HFFc6 (cell line): ENCODE data around the gene ZSCAN23. TPM values are rescaled to one million over a fixed set of nuclear protein-coding genes. Genes with fewer than 3 reads are reported as not detected.
A peak's percentile ranks its signal among the peaks of the same experiment; 100 is the strongest.

Experiments used
- DNase-seq: peaks from one replicate; pipeline ENCODE4 v3.0.0-alpha.2; 2018
- H3K27ac Mint-ChIP-seq: 2 replicates; pipeline ENCODE4 v1.8.0; 2020; ENCODE audit warnings: mild to moderate bottlenecking, mixed read lengths
- H3K27me3 Mint-ChIP-seq: 2 replicates; pipeline ENCODE4 v1.8.0; 2021; ENCODE audit warnings: mild to moderate bottlenecking, moderate library complexity, mixed read lengths; ENCODE audit not compliant: insufficient read depth
- H3K36me3 Mint-ChIP-seq: 2 replicates; pipeline ENCODE4 v1.8.0; 2021; ENCODE audit warnings: low read depth, mixed read lengths
- H3K4me1 Mint-ChIP-seq: 2 replicates; pipeline ENCODE4 v1.8.0; 2020; ENCODE audit warnings: low read depth, mixed read lengths
- H3K4me3 Mint-ChIP-seq: 2 replicates; pipeline ENCODE4 v1.8.0; 2020; ENCODE audit warnings: mild to moderate bottlenecking, moderate library complexity, mixed read lengths
- H3K9me3 Mint-ChIP-seq: 2 replicates; pipeline ENCODE4 v1.8.0; 2020; ENCODE audit warnings: mild to moderate bottlenecking, mixed read lengths
- long read RNA-seq: library from polyadenylated mRNA; unstranded; transcript quantifications from one replicate; pipeline ENCODE4 v2.0.0, GENCODE V29; 2019
- total RNA-seq, 6 experiments: library from RNA; stranded (reverse); fragmentation: NEBNext Ultra II Directional; extraction: Animal tissue kit (Norgen Biotek cat#: 25700); gene quantifications; 2 replicates in 1 of 6; 3 replicates in 5 of 6; pipeline ENCODE4 v1.2.3, GENCODE V29; 2021
- TF ChIP-seq, protein P1 (sequence below): fragments of 200-600 bp; sonication (generic); IDR thresholded peaks from 2 replicates; pipeline ENCODE4 v1.5.0; 2021; ENCODE audit warnings: antibody characterized with exemption, mild to moderate bottlenecking

ZSCAN23 gene
- total RNA-seq = 1 to 10 TPM in 4 of 6 experiments, under 1 TPM in 2; 0.48 to 1.5 (median 1.0) TPM
- long read RNA-seq = 0 reads

DNA sequence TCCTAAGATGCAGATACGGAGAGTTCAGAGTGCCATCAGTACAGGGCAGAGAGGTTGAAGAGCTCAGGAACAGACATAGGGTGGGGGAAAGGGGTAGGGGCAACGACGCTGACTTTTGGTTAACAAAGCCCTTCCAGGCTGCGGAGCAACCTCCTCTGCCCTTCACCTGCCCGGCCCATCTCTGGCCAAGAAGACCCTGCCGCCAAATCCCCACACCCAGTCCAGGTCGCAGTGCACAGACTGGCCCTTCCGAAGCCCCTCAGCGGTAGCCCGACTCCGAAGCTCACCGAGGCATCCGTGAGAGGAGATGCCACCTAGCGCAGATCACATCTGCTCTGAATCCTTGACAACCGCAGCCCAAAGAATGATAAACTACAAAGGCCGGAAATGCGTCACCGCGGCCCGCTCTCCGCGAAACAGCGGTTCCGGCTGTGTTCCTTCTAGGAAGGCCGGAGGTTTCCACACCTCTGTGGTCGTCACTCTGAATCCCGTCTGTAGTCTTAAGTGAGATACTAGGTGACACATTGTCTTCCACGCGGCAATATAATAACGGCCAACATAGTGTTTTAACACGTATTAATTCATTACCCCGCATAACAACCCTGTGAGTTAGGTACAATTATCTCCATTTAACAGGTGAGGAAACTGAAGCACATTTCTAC lies at the start of gene ZSCAN23:
Gene ZSCAN23 (minus strand): TSS at position 380 of the 662 bp plus-strand sequence. CDS start 7,225 bp downstream, outside the sequence.
- peak within 1 kb of the TSS; percentile 99 for H3K27ac Mint-ChIP-seq
- H3K4me3 Mint-ChIP-seq = peak within 1 kb of the TSS; percentile 100
- H3K9me3 Mint-ChIP-seq = no peaks in the 10 kb centered on the region
- DNase-seq = peak; percentile 81
- no peaks in the 10 kb centered on the region for H3K36me3 Mint-ChIP-seq
- TF ChIP-seq, protein P1, sequence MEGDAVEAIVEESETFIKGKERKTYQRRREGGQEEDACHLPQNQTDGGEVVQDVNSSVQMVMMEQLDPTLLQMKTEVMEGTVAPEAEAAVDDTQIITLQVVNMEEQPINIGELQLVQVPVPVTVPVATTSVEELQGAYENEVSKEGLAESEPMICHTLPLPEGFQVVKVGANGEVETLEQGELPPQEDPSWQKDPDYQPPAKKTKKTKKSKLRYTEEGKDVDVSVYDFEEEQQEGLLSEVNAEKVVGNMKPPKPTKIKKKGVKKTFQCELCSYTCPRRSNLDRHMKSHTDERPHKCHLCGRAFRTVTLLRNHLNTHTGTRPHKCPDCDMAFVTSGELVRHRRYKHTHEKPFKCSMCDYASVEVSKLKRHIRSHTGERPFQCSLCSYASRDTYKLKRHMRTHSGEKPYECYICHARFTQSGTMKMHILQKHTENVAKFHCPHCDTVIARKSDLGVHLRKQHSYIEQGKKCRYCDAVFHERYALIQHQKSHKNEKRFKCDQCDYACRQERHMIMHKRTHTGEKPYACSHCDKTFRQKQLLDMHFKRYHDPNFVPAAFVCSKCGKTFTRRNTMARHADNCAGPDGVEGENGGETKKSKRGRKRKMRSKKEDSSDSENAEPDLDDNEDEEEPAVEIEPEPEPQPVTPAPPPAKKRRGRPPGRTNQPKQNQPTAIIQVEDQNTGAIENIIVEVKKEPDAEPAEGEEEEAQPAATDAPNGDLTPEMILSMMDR = no peak; the same call in 1 of the 2 replicates
- peaks cover 27% of the 10 kb centered on the region for H3K4me1 Mint-ChIP-seq
- H3K27me3 Mint-ChIP-seq = peaks cover 5% of the 10 kb centered on the region

DNA sequence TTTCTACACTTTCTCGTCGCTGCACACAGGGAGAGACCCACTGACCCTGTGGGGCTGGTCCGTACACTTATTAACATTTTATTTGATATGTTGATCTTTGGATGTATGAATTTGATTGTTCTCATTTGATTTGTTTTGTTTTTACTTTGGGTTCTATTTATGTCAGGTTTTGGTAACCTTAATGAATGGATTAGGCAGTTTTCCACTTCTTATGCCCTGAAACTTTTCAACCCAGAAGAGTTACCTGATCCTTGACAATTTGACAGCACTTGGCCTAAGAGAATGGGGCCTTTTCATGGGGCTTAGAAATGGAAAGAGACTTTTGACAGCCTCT lies 48.7 kb upstream of the ZSCAN23 start:
- no peaks in the 10 kb centered on the region for H3K9me3 Mint-ChIP-seq
- no peaks in the 10 kb centered on the region for H3K36me3 Mint-ChIP-seq
- H3K27me3 Mint-ChIP-seq = peaks cover 2% of the 10 kb centered on the region; the same call in 1 of the 2 replicates
- H3K4me3 Mint-ChIP-seq = no peak overlapping the region
- DNase-seq = no peak
- H3K4me1 Mint-ChIP-seq = peaks cover 18% of the 10 kb centered on the region
- no peak overlapping the region for H3K27ac Mint-ChIP-seq
- TF ChIP-seq, protein P1 = no peak

DNA sequence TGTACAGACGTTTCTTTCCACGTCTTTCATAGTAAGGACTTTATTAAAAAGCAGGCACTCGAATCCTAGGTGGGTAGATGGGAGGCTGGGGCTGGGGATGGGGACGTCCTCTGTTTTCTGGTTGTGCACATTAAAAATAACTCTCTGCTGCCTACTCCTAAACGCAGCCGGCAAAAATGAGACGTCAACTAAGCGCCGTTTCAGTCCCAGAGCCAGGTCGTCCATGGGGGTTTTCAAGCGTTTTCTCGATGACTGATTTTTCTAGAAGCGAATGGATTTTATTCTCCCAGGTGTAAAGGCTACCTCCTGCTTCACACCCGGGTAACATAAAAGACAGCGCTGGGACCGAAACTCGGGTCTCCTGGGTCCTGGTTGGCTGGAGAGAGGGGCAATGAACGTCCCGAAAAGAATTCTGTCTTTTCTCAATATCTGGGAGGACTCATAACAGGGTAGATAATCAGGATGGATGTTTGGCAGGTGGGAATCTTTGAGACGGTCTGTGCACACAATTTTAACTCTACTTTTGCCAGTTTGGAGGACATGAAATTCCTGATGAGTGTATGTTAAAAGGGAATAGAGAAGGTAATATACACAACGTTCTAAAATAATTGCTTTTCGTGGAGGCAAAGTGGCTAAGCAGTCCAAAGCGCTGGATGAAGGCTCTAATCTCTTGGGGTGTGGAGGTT lies 47.1 kb upstream of the ZSCAN23 start:
- Mint-ChIP-seq H3K27ac (peak overlapping the region; percentile 82), H3K4me1 (peaks cover 18% of the 10 kb centered on the region), H3K36me3 (no peaks in the 10 kb centered on the region), H3K27me3 (peaks cover 2% of the 10 kb centered on the region; the same call in 1 of the 2 replicates), H3K9me3 (no peaks in the 10 kb centered on the region), H3K4me3 (peak overlapping the region; percentile 92)
- TF ChIP-seq, protein P1 = no peak
- peak; percentile 37 for DNase-seq

DNA sequence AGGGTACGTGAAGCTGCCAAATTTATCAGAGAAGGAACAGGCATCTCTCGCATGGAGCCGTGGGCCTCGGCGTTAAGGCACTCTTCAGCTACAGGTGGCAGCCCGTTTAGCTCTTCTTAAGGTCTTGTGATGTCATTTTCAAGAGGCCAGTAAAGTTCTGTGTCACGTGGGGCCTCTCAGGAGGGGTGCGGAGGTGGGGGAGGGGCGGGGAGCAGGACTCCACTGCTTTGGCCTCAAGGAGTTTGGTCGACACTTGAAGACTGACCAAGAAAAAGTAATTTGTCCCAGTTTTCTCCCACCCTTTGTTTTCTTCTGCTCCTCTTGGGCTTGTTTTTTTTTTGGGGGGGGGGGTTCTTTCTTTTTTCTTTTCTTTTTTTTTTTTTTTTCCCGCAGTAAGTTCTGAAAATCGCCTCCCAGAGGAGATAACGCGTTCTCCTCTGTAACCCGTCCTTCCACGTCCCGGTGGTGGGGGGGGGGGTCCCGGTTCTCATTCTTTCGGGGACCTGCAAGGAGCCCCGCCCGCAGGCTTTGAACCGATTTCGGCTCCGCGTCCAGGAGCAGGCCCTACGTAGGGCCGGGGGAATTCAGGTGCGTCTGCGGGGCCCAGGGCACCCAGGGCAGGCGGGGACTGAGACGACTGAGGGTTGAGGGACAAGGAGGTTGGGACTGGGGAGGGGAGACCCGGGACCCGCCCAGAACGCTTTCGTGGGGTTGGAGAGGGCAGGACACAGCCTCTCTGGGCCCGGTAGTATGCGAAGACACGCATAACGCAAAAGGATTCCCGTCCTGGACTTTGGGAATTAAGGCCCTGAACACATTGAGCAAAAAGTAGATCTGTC lies 46.3 kb upstream of the ZSCAN23 start:
- Mint-ChIP-seq H3K27ac (peak overlapping the region; percentile 82), H3K9me3 (no peaks in the 10 kb centered on the region), H3K27me3 (peaks cover 2% of the 10 kb centered on the region), H3K4me3 (peak overlapping the region; percentile 92), H3K4me1 (peaks cover 18% of the 10 kb centered on the region), H3K36me3 (no peaks in the 10 kb centered on the region)
- TF ChIP-seq, protein P1 = no peak
- DNase-seq = peak; percentile 75

DNA sequence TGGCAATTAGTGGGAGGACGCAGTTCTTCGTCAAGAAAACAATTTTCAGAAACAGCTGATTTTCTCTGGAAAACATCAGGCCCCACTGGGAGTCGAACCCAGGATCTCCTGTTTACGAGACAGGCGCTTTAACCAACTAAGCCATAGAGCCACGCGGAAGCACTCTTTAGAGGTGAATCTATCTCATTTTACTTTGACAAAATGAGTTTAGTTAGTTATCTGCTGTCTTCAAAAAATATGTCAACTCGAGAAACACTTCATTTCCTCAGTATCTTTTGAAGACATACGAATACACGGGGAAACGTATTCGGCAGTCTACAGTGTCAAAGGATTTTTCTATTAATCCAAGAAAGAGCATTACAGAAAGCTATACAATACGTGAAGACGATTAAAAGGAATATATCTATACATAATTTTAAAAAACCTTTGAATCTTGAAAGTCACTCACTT lies 45.6 kb upstream of the ZSCAN23 start:
- H3K27ac Mint-ChIP-seq = peak overlapping the region; percentile 82
- peak; percentile 81 for DNase-seq
- H3K4me1 Mint-ChIP-seq = peaks cover 18% of the 10 kb centered on the region
- H3K27me3 Mint-ChIP-seq = peaks cover 2% of the 10 kb centered on the region
- TF ChIP-seq, protein P1 = no peak
- H3K9me3 Mint-ChIP-seq = no peaks in the 10 kb centered on the region
- H3K4me3 Mint-ChIP-seq = peak overlapping the region; percentile 92
- H3K36me3 Mint-ChIP-seq = no peaks in the 10 kb centered on the region
